GM18499 (cell line): ENCODE measurements around the gene MYADML2.
"Not testable (repeated sequence)": the region's sequence is repeated elsewhere in the genome, so short reads cannot be mapped to it uniquely, and the experiment has no call there.

Experiments
- ATAC-seq: cut with Tn5 transposase; IDR thresholded peaks from one replicate; pipeline ENCODE4 v1.9.1; 2021; ENCODE audit warnings: moderate number of reproducible peaks; ENCODE audit not compliant: insufficient read depth, unreplicated experiment

Gene MYADML2

DNA sequence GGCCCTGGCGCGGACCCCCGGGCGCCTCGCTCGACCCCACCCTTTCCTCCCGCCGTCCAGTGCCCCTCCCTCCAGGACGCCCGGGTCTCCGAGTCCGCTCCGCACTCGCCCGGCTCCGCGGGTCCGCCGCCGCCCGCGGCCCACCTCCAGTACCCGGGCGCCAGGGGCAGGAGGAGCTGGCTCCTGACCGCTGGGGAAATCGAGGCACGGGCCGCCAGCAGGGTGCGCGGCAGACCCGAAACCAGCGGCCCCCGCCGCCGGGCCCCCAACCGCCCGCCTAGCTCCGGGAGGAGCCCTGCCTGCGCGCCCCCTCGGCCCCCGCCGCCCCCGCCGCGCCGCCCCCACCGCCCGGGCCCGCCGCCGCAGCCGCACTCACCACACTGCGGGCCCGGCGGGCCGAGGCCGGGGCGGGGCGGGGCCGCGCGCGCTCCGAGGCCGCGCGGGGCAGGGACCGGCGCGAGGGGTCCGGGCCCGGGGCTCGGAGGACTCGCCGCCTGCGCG, 19.8 kb downstream of the MYADML2 start:
- peak; percentile 11 for ATAC-seq

DNA sequence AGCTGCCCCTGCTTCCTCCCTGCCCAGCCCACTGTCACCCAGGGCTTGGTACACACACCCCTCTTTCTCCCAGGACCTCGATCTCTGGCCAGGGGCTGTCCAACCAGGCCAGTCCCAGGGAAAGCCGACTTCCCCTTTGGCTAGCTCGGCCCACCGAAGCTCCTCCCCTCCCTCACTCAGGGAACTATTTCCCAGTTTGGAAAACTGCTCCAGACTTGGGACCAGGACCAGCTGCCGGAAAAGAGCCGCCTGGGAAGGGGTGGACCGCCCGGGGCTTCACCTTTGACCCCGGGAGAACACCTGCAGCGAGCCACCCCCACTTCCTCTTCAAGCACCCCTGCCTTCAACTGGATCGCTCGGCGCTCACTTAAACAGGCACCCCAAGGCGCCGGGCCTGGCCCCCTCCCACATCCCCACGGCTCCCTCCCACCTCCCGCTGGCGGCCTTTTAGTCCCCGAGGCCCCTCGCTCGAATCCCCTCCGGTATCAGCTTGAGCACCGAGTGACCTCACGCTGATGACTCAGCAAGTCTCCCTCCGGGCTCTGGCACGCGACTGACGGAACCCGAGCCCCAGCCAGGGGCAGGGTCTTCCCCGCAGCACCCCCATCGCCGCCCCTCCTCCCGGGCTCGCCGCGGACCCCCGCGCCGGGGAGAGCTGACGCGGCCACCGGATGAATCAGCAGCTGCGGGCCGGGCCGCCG, 20.4 kb downstream of the MYADML2 start:
- no peak for ATAC-seq

DNA sequence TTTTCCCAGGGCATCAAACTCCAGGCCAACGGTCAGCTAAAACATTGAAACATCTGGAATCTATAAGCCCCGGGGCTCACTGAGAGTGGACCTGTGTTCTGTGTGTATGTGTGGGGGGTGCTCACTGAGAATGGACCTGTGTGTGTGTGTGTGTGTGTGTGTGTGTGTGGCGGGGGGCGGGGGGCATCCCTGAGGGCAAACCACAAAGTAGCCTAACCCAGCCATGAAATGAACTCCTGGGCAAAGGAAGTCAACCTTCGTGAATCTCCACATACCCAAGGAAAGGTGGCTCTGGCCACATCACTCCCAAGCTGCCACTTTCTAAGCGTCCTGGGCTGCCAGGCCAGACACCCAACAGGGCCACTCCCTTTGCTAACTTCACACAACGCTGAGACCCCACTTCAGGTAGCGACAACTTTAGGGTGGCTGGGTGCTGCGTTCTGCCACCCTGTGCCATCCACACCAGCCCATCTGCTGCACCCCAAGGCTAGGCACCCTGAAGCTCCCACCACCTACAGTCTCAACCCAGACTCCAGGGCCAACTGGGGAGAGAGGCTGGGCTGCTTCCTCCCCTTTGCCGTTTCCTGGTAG, 21.1 kb downstream of the MYADML2 start:
- no peak for ATAC-seq

DNA sequence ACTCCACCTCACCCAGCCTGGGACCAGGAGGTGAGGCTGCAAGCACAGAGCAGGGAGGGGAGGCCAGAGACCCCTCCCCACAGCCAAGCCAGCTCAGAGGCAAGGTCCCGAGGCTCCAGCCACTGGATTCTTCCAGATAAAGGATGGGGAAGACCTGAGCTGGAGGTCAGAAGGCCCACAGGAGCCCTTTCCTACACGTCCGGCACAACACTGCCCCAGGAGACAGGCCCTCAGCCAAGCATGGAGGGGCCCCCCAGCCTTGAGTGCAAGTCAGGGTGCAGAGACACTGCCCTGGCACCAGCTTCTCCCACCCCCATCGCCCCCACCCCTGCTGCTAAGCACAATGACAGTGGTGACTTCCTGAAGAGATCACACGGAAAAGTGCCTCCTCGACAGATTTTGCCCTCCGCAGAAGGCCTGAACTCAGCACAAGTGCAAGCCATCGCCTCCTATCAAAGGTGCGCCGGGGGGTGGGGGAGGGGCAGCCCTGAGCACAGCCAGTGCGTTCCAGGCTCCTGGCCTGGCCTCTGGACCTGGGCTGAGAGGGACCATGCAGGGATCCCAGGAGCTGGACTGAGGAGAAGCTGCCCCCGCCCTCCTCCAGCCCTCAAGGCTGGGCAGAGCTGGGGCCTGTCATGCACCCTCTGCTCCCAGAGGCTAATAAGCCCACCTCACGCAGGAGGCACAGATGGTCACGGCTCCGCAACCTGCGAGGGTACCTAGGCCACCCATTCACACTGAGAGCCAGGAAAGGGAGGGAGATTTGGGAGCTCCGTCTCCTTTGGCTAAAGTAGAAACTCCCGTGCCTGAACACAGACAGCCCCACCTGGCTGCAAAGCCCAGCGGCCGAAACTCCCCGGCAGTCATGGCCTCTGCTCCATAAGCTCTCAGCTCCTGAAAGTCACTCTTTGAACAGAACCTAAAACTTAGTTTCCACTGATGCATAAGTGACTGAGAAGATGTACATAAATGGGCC, 22.2 kb downstream of the MYADML2 start:
- ATAC-seq = no peak

DNA sequence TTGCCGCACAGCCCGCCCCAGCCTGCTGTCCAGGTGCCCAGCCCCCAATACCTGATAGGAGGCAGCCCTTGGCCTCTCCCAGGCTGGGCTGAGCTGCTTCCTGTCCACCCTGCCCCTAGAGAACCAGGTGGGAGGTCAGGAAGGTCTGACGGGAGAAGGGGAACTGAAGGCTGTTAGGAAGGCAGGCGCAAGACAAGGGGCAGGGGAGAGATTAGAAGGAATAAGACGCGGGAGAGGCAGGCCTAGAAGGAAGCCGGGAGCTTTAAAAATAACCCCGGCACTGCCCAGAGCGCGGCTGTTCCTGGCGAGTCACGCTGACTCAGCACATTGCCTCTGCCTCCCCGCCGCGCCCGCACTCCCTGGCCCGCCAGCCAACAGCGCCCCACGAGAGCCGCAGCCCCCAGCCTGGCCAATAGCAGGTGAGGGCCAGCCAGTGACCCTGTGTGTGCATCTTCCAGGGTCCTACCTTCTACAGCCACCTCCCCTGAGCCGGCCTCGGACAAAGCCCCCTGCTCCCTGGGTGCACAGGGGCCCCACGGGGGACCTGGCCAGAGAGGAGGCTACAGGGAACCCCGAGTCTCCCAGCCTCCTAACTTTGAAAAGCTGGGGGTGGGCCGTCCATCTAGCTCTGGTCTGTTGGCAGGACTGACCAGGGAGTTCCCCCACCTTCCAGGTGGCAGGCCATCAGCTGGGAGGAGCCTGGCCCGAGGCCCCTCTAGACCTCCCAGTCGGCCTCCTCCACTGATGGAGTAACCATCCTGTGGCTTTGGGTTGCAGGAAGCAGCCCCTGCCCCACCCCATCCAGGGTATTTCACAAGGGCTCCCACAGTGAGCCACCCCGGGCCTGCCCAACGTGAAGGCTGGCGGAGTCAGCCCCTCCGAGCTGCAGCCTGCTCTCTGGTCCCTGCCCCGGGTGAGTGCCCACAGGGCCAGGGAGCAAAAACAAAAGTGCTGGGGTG, 23.5 kb downstream of the MYADML2 start:
- no peak for ATAC-seq

DNA sequence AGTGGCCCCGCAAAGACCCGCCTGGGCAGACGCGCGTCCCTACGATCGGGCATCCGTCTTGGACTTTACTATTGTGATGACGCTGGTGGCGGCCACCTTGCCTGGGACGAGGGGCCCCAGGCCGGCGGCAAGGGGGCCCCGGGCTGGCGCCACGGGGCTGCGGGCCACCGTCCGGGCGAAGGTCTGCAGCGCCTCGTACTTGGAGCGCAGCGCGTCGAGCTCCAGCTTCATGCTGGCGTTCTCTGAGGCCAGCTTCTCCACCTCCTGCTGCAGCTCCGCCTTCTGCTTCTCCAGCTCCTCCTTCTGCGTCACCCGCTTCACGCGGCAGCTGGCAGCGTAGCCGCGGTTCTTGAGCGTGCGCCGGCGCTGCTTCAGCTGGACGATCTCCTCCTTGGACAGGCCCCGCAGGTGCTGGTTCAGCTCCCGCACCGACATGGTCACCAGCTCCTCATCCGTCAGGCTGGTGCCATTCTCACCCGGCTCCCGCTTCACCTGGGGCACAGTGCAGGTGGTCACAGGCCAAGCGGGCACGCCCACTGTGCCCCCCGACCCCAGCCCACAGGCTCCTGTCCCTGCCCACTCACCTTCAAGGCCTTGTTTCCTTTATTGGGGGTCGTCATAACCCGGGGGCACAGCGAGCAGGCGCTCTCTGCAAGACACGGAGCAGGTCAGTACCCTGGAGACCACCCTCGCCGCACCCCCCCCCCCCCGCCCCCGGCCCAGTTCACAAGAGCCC, 24.3 kb downstream of the MYADML2 start:
- ATAC-seq = no peak

DNA sequence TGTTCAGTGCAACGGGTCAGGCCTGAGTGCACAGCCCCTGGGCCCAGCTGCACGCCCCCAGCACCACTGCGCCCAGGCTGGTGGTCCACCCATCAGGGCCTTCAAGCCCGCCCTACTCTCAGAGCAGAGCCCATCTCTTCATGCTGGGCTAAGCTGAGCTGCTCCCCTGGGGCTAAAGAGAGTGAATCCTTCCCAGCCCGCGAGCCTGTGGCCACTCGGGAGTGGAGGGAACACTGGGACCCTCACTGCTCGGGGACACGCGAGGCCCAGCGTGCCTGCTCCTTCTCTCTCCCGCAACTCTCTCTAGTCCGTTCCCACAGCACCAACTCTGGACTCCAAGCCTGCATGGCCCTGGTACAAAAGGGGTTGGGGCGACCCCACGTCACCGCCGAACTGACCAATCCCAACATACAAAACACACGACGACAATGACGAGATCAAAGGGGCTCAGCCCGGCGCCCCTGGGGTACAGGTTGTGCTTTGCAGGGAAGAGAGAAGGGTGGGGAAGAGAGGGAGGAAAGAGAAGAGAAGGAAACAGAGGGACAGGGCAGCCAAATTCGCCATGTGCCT, 25.0 kb downstream of the MYADML2 start:
- ATAC-seq = no peak

DNA sequence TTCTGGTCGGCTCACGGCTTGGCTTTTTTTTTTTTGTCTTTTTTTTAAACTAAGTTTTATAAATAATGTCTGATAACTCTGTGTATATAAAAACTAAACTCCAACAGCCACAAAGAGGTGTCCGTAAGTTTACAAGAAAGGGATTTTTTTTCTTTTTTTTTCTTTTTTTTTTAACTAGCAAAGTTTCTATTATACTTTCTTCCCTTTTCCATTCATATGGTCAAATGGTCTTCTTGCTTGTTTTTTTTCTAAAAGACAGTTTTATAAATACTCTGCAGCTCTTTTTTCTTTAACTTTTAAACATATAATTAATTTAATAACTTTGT, 25.5 kb downstream of the MYADML2 start:
- no peak for ATAC-seq

DNA sequence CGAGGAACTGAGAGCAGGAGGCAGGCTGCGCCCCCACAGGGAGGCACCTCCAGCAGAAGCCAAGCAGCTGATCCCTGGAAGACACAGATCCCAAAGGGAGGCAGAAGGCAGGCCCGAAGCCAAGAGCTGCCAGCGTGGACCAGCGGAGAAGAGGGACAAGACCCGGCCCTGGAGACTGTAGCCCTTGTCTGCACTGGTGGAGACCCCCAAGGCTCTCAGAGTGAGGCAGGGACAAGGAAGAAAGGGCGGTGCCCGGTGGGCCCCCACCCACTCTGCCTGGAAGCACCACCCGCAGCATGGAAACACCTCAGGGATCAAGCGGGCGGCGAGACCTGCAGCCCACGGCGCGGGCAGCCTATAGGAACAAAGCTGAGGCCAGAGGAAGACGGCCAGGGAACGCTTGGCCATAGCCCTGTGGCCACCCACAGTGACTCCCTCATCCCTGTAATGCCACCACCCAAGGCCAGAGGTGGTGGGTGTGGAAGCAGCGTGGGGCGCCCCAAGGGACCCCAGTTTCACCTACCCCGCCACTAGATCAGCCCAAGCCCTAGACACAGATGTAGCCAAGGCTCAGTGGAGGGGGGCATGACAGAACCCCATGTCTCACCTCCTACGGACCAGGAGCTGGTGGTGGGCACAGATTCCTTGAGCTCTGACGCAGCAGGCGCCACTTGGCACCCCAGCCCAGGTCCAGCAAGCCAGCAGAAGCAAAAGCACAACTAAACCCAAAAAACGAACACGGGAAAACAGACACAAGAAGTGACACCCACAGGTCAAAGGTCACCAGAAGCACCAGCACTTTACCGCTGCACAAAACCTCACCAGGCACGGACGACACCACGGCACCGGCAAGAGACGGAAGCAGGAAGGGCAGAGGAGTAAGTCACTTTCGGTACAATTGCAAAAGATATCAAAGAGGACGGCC, 26.2 kb downstream of the MYADML2 start:
- no peak for ATAC-seq

DNA sequence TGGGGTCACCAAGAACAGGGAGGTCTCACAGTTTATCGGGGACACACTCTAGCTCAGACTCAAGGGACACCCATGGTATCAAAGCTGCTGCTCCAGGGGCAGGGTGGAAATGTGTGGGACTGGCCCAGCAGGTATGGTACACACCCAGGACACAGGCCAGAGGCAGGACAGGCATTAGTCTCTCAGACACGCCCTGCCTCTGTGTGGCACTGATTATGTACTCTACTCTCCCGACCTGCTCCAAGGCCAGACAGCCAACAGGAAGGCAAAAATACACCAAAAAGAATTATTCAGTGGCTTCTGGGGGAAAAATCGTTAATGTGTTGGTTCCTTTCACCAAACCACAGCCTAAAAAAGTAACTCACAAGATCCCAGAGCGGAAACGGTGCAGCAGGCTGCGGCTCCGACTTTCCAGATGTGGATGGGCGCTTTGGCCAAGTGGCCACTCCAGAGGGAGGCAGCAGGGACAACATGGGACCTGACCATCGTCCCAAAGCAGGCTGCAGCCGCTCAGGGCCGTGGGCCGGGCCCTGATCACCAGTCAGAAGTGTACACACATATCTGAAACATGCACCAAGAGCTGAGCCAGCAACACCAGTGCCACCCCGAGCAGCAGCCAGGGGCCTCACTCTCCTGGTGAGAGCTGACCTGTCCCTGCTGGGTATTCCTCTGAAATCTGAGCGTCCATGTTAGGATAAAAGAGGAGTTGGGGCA, 28.0 kb downstream of the MYADML2 start:
- no peak for ATAC-seq

DNA sequence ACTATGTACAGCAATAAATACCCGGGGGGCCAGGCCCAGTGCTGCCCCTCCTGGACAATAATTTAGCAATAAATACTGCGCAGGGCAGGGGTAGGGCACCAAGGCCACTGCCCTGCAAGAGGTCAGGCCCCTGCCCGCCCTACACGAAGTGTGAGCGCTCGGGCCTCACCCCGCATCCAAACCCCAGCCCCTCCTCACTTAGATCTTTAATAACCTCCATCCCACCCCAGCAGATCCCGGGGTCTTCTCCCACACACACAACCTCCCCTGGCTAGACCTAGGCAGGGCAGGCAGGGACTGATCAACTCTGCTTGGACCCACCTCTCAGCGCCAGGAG, 28.7 kb downstream of the MYADML2 start:
- not testable (repeated sequence) for ATAC-seq

DNA sequence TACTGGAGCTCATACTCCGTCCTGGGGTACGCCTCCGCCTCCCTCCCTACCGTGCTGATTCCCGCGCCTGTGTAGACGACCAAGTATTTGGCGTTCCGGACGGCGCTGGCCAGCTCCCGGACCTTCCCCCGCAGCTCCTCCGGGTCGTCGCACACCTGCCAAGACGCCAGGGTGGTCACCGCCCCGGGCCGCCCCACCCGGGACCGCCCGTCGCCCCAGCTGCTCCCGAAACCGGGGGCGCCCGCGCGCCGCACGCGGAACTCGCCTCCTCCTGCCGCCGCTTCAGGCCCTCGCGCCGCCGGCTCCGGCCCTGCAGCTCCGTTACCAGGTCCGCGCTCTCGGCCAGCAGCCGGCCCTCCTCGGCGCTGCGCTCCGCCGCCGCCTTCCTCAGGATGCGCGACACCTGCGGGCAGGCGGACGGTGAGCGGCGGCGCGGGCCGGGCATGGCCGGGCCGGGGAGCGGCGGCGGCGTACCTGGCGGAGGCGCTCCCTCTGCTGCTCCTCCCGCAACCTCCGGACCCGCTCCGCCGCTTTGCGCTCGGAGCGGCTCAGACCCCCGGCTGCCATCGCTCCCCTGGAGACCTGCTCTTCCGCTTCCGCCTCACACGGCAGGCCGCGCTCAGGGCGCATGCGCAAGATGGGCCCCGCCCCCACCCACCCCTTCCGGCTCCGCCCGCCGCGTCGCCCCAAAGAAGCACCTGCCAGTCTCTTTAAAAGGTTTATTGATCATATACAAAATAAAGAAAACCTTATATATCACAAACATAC, 29.3 kb downstream of the MYADML2 start, which contains the start of gene SIRT7:
SIRT7 (minus strand) TSS at position 612 of the 768 bp plus-strand sequence; CDS start at position 567, 45 bp downstream.
- ATAC-seq = no peak

DNA sequence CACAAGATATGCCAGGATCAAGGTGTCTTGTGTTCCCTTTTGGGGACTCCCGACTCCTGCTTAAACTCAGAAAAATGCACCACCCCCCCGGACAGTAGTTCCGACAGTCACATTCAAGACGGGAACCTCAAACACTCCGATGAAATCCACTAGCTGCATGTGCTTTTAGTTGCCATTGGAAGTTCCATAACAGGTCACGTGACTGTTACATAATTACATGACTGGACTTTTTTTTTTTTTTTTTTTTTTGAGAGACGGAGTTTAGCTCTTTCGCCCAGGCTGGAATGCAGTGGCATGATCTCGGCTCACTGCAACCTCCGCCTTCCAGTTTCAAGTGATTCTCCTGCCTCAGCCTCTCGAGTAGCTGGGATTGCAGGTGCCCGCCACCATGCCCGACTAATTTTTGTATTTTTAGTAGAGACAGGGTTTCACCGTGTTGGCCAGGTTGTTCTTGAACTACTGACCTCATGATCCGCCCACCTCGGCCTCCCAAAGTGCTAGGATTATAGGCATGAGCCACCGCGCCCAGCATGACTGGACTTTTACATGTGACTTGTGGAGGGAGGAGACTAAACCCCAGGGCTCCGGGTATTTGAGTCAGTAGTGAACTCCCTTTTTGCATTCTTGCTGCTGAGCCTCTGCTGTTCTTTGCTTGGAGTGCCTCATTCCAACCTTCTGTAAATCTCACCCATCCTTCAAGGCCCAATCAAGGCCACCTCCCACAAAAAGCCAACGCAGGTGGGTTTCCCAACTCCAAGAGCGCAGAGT, 30.6 kb downstream of the MYADML2 start:
- ATAC-seq = no peak

DNA sequence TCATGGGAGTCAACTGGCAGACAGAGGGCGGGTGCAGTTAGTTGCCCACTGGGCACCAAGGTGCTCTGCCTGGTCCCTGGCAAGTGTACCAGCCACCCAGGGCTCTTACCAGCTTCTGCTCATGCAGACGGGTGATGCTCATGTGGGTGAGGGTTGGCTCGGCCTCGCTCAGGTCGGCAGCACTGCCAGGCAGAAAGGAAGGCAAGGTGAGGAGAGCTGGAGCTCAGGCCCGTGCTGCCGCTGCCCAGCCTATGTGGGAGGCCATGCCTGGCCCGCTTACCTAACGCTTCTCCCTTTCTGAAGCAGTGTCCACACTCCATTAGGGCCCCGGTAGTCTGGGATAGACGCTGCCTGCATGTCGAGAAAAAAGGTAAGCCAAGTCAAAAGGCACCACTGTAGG, 31.7 kb downstream of the MYADML2 start:
- no peak for ATAC-seq

DNA sequence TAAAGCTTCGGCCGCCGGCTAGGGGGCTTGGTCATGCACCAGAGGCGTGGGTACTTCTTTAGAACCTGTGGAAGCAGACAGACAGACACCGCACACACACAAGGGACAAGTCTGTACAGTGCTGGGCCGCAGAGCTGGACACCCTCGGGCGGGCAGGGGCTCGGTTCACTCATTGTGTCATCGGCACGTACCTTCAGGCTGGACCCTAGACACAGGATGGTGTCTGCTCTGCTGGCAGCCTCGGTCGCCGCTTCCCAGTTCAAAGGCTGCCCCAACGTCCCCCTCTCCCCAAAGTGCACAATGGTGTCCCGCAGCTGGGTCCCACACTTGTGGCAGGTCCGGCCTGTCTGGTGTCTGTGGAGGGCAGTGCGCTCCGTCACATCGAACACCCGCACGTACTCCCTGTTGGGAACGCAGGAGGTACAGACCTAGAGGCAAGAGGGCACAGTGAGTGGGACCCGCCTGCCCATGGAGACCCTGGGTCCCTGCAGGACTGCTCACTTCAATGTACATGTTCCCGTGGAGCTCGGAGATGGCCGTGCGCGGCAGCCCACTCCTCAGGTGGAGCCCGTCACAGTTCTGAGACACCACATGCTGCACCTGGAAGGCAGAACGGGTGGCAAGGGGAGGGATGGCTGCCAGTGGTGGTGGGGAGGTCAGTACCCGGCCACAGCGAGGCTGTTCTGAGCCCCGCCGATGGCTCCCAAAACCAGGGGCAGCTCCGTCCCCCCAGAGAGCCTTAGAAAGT, 32.8 kb downstream of the MYADML2 start:
- no peak for ATAC-seq
